ENCODE data around the gene SWSAP1.

DNA sequence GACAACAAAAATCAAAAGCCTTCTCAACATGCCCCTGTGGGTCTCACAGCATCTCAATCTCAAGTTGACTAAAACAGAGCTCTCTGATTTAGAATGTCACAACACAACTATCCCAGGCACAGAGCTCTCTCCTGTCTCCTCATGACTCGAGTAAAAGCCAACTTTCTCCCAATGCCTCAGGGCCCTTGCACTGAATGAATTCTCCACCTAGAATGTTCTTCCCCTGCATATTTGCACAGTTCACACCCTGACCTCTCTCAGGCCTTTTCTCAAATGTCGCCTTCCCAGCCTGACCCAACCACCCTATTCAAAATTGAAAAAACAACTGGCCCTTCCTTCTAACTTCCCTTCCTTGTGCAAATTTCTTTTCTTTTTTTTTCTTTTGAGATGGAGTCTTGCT lies 3.7 kb upstream of the SWSAP1 start:
- TF ChIP-seq, protein P1, sequence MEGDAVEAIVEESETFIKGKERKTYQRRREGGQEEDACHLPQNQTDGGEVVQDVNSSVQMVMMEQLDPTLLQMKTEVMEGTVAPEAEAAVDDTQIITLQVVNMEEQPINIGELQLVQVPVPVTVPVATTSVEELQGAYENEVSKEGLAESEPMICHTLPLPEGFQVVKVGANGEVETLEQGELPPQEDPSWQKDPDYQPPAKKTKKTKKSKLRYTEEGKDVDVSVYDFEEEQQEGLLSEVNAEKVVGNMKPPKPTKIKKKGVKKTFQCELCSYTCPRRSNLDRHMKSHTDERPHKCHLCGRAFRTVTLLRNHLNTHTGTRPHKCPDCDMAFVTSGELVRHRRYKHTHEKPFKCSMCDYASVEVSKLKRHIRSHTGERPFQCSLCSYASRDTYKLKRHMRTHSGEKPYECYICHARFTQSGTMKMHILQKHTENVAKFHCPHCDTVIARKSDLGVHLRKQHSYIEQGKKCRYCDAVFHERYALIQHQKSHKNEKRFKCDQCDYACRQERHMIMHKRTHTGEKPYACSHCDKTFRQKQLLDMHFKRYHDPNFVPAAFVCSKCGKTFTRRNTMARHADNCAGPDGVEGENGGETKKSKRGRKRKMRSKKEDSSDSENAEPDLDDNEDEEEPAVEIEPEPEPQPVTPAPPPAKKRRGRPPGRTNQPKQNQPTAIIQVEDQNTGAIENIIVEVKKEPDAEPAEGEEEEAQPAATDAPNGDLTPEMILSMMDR (IDR thresholded peaks at IDR 0.05 in 4 of 5, conservative IDR thresholded peaks at IDR 0.05 in 1 of 5) = no peak
- TF ChIP-seq POLR2A (IDR thresholded peaks at IDR 0.05) = no peak

All from gastrocnemius medialis (tissue), 4 donors.